ENCODE measurements around the gene NAA60. TPM values are rescaled to one million over a fixed set of nuclear protein-coding genes. Genes with fewer than 3 reads are reported as not detected.

Gene NAA60
- total and polyA plus RNA-seq, 10 donors: 27.2 to 85.9 (median 46.3) TPM

DNA sequence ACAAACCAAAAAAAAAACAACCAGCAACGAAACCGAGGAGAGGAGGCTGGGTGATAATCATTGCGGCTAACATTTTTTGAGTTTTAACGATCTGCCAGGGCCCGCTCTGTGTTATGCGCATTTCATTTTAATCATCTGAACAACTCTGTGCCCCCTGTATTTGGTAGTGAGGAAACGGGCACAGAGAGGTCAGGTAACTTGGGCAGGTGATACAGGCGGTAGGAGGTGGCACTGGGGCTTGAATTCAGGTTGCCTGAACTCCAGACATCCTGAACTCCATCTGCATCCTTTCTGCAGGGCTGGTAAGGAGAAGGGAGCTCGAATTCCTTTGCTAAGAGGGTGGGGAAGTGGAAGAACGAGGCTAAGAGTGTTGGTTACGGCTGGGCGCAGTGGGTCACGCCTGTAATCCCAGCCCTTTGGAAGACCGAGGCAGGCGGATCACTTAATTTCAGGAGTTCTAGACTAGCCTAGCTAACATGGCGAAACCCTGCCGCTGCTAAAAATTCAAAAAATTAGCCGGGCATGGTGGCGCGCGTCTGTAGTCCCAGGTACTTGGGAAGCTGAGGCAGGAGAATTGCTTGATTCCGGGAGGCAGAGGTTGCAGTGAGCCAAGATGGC is 58.4 kb downstream of the NAA60 start:
- TF ChIP-seq, protein P1, sequence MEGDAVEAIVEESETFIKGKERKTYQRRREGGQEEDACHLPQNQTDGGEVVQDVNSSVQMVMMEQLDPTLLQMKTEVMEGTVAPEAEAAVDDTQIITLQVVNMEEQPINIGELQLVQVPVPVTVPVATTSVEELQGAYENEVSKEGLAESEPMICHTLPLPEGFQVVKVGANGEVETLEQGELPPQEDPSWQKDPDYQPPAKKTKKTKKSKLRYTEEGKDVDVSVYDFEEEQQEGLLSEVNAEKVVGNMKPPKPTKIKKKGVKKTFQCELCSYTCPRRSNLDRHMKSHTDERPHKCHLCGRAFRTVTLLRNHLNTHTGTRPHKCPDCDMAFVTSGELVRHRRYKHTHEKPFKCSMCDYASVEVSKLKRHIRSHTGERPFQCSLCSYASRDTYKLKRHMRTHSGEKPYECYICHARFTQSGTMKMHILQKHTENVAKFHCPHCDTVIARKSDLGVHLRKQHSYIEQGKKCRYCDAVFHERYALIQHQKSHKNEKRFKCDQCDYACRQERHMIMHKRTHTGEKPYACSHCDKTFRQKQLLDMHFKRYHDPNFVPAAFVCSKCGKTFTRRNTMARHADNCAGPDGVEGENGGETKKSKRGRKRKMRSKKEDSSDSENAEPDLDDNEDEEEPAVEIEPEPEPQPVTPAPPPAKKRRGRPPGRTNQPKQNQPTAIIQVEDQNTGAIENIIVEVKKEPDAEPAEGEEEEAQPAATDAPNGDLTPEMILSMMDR (IDR thresholded peaks at IDR 0.05 in 8 of 11, conservative IDR thresholded peaks at IDR 0.05 in 3 of 11): no peak
- TF ChIP-seq POLR2AphosphoS5 (IDR thresholded peaks at IDR 0.05) (no peak), POLR2A (IDR thresholded peaks at IDR 0.05) (no peak)
- intact Hi-C loops (cut with DNase I; ENCODE audit: low total_unique reads): loop anchor here (10.0 kb wide), 1 partner anchor 217 kb away; the partner anchor contains the start of gene ZNF263
- peaks cover 12 to 51% (median 42%) of the 10 kb centered on the region in 6 donors for H3K4me1 ChIP-seq
- peak overlapping the region in 2 of 8 donors; percentile 78 to 79 for H3K27ac ChIP-seq
- DNase-seq: peak; percentile 32
- peak overlapping the region; percentile 70 to 99 (median 92) for H3K4me3 ChIP-seq
- H3K36me3 ChIP-seq: peaks cover 0 to 19% (median 6%) of the 10 kb centered on the region in 6 donors
- no peaks in the 10 kb centered on the region for H3K9me3 ChIP-seq
- 78 to 84% (median 81%) methylated on average over 22 of the region's 22 CpGs for WGBS, 5 donors
- no peaks in the 10 kb centered on the region for H3K27me3 ChIP-seq (replicated peaks in 1 of 7)

DNA sequence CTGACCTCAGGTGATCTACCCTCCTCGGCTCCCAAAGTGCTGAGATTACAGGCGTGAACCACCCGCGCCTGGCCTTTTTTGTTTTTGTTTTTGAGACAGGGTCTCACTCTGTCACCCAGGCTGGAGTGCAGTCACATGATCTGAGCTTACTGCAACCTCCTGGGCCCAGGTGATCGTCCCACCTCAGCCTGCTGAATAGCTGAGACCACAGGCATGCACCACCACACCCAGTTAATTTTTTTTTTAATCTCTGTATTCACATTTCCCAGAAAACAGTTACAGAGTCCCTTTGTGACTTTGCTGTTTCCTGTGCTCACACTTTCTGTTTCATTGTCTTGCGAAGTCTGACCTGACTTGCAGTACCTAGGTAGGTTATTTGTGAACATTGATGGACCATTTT is 60.0 kb downstream of the NAA60 start:
- Histone ChIP-seq H3K9me3 (no peaks in the 10 kb centered on the region), H3K4me3 (no peak overlapping the region), H3K27me3 (replicated peaks in 1 of 7) (no peaks in the 10 kb centered on the region), H3K4me1 (peaks cover 12 to 51% (median 42%) of the 10 kb centered on the region in 6 donors), H3K27ac (peak overlapping the region in 7 of 8 donors; percentile 17 to 76 (median 51)), H3K36me3 (peaks cover 0 to 35% (median 13%) of the 10 kb centered on the region in 6 donors)
- no peak for TF ChIP-seq POLR2A (IDR thresholded peaks at IDR 0.05)
- TF ChIP-seq, protein P1 (IDR thresholded peaks at IDR 0.05 in 8 of 11, conservative IDR thresholded peaks at IDR 0.05 in 3 of 11): no peak
- no peak for TF ChIP-seq POLR2AphosphoS5 (IDR thresholded peaks at IDR 0.05)
- intact Hi-C loops (cut with DNase I; ENCODE audit: low total_unique reads): loop anchor here (10.0 kb wide), 1 partner anchor 219 kb away; the partner anchor contains the start of gene ZNF263
- peak; percentile 45 for DNase-seq
- WGBS, 5 donors: 49 to 71% (median 60%) methylated on average over 6 of the region's 6 CpGs

DNA sequence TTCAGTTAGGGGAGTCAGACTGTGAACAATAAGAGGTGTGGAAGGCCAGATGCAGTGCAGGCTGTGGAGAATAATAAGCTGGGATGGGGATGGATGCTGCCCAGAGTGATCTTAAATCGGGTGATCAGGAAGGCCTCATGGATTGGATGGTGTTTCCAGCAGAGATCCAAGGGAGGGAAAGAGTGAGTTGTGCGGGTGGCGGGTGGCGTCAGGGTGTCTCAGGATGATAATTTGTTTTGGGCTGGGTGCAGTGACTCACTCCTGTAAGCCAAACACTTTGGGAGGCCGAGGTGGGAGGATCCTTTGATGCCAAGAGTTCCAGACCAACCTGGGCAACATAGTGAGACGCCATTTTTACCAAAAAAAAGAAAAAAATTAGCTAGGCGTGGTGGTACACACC is 65.3 kb downstream of the NAA60 start:
- Histone ChIP-seq H3K9me3 (no peaks in the 10 kb centered on the region), H3K4me3 (no peak overlapping the region), H3K4me1 (peaks cover 0 to 25% (median 7%) of the 10 kb centered on the region in 6 donors), H3K27ac (peak overlapping the region in 2 of 8 donors; percentile 34 to 56), H3K36me3 (peaks cover 0 to 87% (median 46%) of the 10 kb centered on the region in 6 donors), H3K27me3 (replicated peaks in 1 of 7) (no peaks in the 10 kb centered on the region)
- no peak for DNase-seq
- WGBS, 5 donors: 94 to 98% (median 96%) methylated on average over 7 of the region's 7 CpGs
- intact Hi-C loops (cut with DNase I; ENCODE audit: low total_unique reads): loop anchor here (10.0 kb wide), 1 partner anchor 224 kb away; the partner anchor contains the start of gene ZNF263
- TF ChIP-seq, protein P1 (IDR thresholded peaks at IDR 0.05 in 8 of 11, conservative IDR thresholded peaks at IDR 0.05 in 3 of 11): no peak
- TF ChIP-seq POLR2AphosphoS5 (IDR thresholded peaks at IDR 0.05) (no peak), POLR2A (IDR thresholded peaks at IDR 0.05) (no peak)

DNA sequence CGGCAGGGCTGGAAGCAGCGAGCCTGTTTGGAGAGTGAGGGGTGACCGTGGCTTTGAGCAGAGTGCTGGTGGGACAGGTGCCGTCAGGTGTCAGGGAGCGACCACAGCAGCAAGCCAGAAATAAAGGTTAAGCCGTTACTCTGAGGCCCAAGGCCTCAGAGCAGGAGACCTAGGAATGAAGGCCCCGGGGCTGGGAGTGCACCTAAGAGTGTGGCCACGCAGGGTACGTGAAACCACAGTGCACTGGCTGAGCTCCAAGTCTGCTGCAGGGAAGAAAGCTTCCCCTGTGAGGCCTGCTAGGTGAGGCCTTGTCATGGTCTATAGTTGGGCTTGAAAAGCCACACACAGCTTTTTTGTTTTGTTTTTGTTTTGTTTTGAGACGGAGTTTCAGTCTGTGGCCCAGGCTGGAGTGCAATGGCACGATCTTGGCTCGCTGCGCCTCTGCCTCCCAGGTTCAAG is 66.0 kb downstream of the NAA60 start:
- Histone ChIP-seq H3K27ac (peak overlapping the region in 6 of 8 donors; percentile 7 to 68 (median 32)), H3K36me3 (peaks cover 0 to 94% (median 53%) of the 10 kb centered on the region in 6 donors), H3K4me3 (no peak overlapping the region), H3K9me3 (no peaks in the 10 kb centered on the region), H3K4me1 (peaks cover 0 to 17% (median 2%) of the 10 kb centered on the region in 6 donors), H3K27me3 (replicated peaks in 1 of 7) (no peaks in the 10 kb centered on the region)
- WGBS, 5 donors: 59 to 71% (median 68%) methylated on average over 13 of the region's 13 CpGs
- TF ChIP-seq POLR2AphosphoS5 (IDR thresholded peaks at IDR 0.05) (no peak), POLR2A (IDR thresholded peaks at IDR 0.05) (no peak)
- TF ChIP-seq, protein P1 (IDR thresholded peaks at IDR 0.05 in 8 of 11, conservative IDR thresholded peaks at IDR 0.05 in 3 of 11): no peak
- intact Hi-C loops (cut with DNase I; ENCODE audit: low total_unique reads): loop anchor here (10.0 kb wide), 1 partner anchor 225 kb away; the partner anchor contains the start of gene ZNF263
- peak; percentile 84 for DNase-seq
